Muscle layer of duodenum (tissue), 2 donors: Measurements from ENCODE around the gene IKZF3.
"Not testable (repeated sequence)": the region's sequence is repeated elsewhere in the genome, so short reads cannot be mapped to it uniquely, and the experiment has no call there.

ENCODE experiments used
- H3K27ac ChIP-seq: one replicate; pipeline ENCODE4 v1.7.0; 2013; ENCODE audit warnings: mild to moderate bottlenecking, low read length
- H3K27me3 ChIP-seq: one replicate; pipeline ENCODE4 v1.7.0; 2013; ENCODE audit warnings: low read depth, mild to moderate bottlenecking, control low read depth, low read length
- H3K36me3 ChIP-seq, 2 donors: one replicate each; pipeline ENCODE4 v1.7.0; 2013; ENCODE audit warnings: low read length in 2 of 2, control low read depth in 1 of 2, mild to moderate bottlenecking in 1 of 2; ENCODE audit not compliant: insufficient read depth in 2 of 2, control insufficient read depth in 1 of 2
- H3K4me1 ChIP-seq, 2 donors: one replicate each; pipeline ENCODE4 v1.7.0; 2013; ENCODE audit warnings: low read length in 2 of 2, mild to moderate bottlenecking in 2 of 2, control low read depth in 1 of 2, moderate library complexity in 1 of 2; ENCODE audit not compliant: insufficient read depth in 2 of 2, control insufficient read depth in 1 of 2
- H3K4me3 ChIP-seq, 2 donors: one replicate each; pipeline ENCODE4 v1.7.0; 2013; ENCODE audit warnings: low read length in 2 of 2, low read depth in 1 of 2, mild to moderate bottlenecking in 1 of 2
- H3K9me3 ChIP-seq, 2 donors: one replicate each; pipeline ENCODE4 v1.7.0; 2013; ENCODE audit warnings: low read length in 2 of 2, control low read depth in 1 of 2, mild to moderate bottlenecking in 1 of 2; ENCODE audit not compliant: control insufficient read depth in 1 of 2
- donor health status: healthy.

Gene IKZF3

GRCh38 chr17:39863918-39864746 is at the start of gene IKZF3:
TSS of gene IKZF3 (minus strand) at chr17:39864312. CDS start at chr17:39864126, 186 bp downstream.
- Histone ChIP-seq H3K4me1 (peaks cover 0 to 7% of the 10 kb centered on the region in 2 donors), H3K36me3 (no peaks in the 10 kb centered on the region), H3K9me3 (peaks cover 7 to 11% of the 10 kb centered on the region in 2 donors), H3K4me3 (peak within 1 kb of the TSS; percentile 30 to 39), H3K27ac (peak within 1 kb of the TSS; percentile 3), H3K27me3 (peaks cover 34% of the 10 kb centered on the region)

- Histone ChIP-seq H3K4me1 (no peaks in the 10 kb centered on the region), H3K9me3 (no peaks in the 10 kb centered on the region), H3K27ac (no peak overlapping the region), H3K36me3 (peaks cover 9 to 16% of the 10 kb centered on the region in 2 donors), H3K27me3 (no peaks in the 10 kb centered on the region), H3K4me3 (no peak overlapping the region)
These were observed 44.8 kb upstream of the IKZF3 start for GRCh38 chr17:39908789-39909352.

DNA sequence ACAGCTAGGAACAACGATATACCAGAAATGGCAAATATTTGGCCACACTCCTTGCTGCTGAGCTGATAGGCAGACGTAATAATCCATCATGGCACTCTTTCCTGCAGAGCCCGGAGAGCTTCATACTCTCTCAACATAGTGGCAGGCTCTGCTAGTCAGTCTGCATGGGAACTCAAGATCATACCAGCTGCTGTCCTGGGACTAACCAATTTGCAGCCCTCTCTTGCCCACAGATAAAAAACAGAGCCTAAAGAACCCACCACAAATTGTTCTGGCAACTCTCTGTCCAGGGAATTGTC is 40.8 kb upstream of the IKZF3 start:
- Histone ChIP-seq H3K27ac (no peak overlapping the region), H3K4me1 (no peaks in the 10 kb centered on the region), H3K4me3 (no peak overlapping the region), H3K27me3 (no peaks in the 10 kb centered on the region), H3K9me3 (no peaks in the 10 kb centered on the region), H3K36me3 (peaks cover 4 to 18% of the 10 kb centered on the region in 2 donors)

DNA sequence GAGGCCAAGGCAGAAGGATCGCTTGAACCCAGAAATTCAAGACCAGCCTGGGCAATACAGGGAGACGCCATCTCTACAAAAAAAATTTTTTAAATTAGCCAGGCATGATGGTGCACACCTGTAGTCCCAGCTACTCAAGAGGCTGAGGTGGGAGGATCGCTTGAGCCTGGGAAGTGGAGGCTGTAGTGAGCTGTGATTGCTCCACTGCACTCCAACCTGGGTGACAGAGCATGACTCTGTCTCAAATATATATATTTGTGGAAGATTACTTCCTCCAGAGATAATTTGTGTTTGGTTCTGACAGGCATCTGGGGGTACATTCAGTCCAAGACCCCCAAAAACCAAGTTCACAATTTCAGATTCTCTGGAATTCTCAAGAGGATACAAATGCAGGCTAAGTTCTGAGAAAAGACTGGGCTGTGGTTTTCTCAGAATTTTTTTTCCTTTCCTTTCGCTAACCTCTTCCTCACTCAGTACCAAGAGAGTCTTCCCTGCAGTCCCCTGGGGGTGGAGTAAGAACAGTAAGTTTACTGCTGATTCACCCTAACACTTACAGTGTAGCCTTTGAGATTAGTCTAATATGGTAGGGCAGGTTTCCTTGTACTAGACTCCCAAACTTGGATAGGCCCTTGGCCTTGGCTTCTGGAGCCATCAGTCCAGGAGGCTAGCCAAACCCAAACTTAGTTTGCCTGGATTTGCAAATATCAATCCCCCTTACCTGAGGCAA is 39.2 kb upstream of the IKZF3 start:
- Histone ChIP-seq H3K9me3 (no peaks in the 10 kb centered on the region), H3K36me3 (peaks cover 0 to 9% of the 10 kb centered on the region in 2 donors), H3K4me3 (no peak overlapping the region), H3K27me3 (no peaks in the 10 kb centered on the region), H3K4me1 (no peaks in the 10 kb centered on the region), H3K27ac (no peak overlapping the region)

- H3K27me3 ChIP-seq, H3K4me3 ChIP-seq, H3K36me3 ChIP-seq, H3K27ac ChIP-seq, H3K9me3 ChIP-seq, H3K4me1 ChIP-seq: not testable (repeated sequence)
These were observed 37.9 kb upstream of the IKZF3 start for GRCh38 chr17:39902027-39902426.

DNA sequence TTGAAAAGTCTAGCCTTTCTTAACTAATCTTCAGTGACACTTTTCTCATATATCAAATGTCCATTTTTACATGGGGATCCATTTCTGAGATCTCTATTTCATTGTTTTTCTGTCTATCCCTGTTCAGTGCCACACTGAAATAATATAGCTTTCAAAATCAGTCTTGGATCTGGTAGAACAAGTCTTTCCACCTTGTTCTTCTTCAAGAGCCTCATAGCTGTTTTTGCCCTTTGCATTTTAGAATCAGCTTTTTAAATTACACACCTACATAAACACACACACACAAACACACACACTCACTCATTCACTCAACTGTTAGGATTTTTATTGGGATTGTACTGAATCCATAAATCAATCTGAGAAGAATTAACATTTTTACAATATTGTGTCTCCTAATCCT is 35.1 kb upstream of the IKZF3 start:
- H3K27me3 ChIP-seq = no peaks in the 10 kb centered on the region
- H3K27ac ChIP-seq = no peak overlapping the region
- H3K36me3 ChIP-seq = peaks cover 0 to 4% of the 10 kb centered on the region in 2 donors
- H3K9me3 ChIP-seq = no peaks in the 10 kb centered on the region
- H3K4me1 ChIP-seq = no peaks in the 10 kb centered on the region
- no peak overlapping the region for H3K4me3 ChIP-seq

GRCh38 chr17:39898088-39898487 is 34.0 kb upstream of the IKZF3 start:
- Histone ChIP-seq H3K4me1 (no peaks in the 10 kb centered on the region), H3K27me3 (no peaks in the 10 kb centered on the region), H3K4me3 (no peak overlapping the region), H3K27ac (no peak overlapping the region), H3K9me3 (no peaks in the 10 kb centered on the region), H3K36me3 (no peaks in the 10 kb centered on the region)

DNA sequence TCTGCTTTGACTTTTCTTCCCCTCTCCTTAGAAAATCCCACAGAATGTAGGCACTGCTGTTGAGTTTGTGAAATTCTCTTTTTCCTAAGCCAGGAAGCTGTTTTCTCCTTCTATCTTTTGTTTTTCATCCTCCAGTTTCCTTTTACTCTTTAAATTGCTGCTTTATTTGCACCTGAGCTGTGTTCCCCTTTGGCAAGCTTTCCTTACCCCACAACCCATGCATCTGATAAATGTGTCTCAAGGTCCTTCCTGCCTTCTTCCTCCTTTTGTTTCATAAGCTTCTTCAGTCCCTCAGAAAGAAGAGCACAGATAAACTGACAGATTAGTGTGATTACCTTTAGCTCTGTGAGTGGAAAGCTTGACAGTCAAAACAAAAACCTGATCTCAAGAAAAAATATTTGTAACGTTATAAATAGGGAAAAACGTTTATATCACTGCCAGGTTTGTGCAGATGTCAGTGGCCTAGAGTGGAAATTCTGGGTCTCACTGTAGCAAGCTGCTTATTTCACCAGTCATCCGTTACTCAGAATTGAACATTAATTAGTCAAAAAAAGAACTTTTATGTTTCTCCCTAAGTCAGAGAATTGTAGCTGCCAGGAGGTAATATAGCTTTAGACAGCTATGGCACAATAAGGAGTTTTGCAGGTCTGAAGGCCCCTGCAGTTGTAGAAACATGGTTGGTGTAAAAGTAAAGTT is 30.7 kb upstream of the IKZF3 start:
- Histone ChIP-seq H3K27ac (no peak overlapping the region), H3K4me1 (no peaks in the 10 kb centered on the region), H3K36me3 (no peaks in the 10 kb centered on the region), H3K4me3 (no peak overlapping the region), H3K27me3 (no peaks in the 10 kb centered on the region), H3K9me3 (no peaks in the 10 kb centered on the region)

DNA sequence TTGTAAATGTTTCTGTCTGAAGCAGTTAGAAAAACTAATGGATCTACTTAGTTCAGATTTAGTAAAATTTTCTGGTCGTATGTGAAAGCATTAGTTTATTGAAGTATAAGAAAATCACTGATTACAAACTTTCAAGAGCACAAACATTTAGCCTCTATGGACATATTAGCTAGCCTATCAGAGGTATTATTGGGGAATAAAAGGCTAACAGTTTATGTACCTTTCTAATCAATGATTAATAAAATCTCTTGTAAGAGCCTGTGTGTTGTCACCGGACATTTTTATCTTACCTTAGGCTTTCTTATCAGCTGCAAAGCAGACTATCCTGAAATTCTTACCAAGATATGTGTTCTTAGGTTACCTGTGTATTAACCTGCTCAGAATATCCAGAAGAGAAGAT is 25.1 kb upstream of the IKZF3 start:
- Histone ChIP-seq H3K36me3 (no peaks in the 10 kb centered on the region), H3K27me3 (no peaks in the 10 kb centered on the region), H3K27ac (no peak overlapping the region), H3K4me3 (no peak overlapping the region), H3K9me3 (no peaks in the 10 kb centered on the region), H3K4me1 (no peaks in the 10 kb centered on the region)

GRCh38 chr17:39887078-39887477 is 23.0 kb upstream of the IKZF3 start:
- no peaks in the 10 kb centered on the region for H3K4me1 ChIP-seq
- no peak overlapping the region for H3K27ac ChIP-seq
- H3K27me3 ChIP-seq = no peaks in the 10 kb centered on the region
- no peaks in the 10 kb centered on the region for H3K36me3 ChIP-seq
- H3K4me3 ChIP-seq = no peak overlapping the region
- no peaks in the 10 kb centered on the region for H3K9me3 ChIP-seq

GRCh38 chr17:39886102-39886501 is 22.0 kb upstream of the IKZF3 start:
- not testable (repeated sequence) for H3K27me3 ChIP-seq, H3K9me3 ChIP-seq, H3K36me3 ChIP-seq, H3K4me1 ChIP-seq, H3K4me3 ChIP-seq, H3K27ac ChIP-seq
